ENCODE data around the gene MAN1A2. TPM values are rescaled to one million over a fixed set of nuclear protein-coding genes. Genes with fewer than 3 reads are reported as not detected.

MAN1A2 gene
- 51.0 and 52.5 TPM in 2 replicates for total RNA-seq

DNA sequence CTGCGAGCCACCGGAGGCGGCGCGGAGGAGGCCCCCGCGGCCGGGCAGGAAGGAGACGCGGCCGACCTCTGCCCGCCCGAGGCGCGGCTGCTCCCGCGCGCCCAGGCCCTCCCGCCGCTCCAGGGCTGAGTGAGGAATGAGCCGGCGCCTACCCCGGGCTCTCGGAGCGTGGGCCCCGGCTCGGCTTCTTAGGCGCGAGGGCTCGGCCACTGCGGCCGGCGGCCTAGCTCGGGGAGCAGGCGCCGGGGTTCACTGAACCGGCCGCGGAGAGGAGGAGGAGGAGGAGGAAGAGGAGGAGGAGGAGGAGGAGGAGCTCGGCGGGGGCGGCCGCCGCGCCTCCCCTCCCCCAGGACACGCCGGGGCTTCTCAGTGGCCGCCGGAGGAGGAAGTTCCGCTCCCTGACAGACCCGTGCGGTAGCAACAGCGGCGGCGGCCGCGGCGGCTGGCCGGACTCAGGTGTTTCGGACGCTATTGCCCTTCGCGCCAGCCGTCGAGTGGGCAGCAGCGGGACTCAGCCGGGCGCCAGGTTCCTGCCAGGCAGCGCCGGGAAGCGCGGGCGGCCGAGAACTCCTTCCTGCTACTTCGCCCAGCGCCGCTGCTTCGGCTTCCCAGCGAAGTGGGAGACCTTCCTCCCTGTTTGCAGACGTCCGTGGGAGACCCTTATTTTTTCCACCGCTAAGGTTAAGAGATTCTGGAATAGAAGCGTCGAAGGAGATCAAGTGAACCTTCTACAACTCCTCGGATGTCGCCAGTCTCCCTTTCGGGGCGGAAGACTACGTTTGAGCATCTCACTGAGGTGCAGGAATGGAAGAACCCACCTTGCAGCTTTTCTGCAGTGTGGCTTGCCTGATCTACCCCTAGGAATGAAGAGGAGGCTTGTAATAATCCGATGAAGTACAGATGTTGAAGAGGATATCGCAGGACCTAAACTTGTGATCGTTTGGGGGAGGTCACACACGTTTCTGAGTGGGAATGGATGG lies at the start of gene MAN1A2:
Gene MAN1A2, plus strand, starts transcription at position 404 of the 980 bp plus-strand sequence. CDS start 735 bp downstream, outside the sequence.
- H3K79me2 ChIP-seq (ENCODE audit: insufficient read depth, low read length) = peaks cover 50% of the 10 kb centered on the region
- peaks cover 22% of the 10 kb centered on the region for H4K20me1 ChIP-seq (ENCODE audit: insufficient read depth, low read length)
- TF ChIP-seq, protein P1, sequence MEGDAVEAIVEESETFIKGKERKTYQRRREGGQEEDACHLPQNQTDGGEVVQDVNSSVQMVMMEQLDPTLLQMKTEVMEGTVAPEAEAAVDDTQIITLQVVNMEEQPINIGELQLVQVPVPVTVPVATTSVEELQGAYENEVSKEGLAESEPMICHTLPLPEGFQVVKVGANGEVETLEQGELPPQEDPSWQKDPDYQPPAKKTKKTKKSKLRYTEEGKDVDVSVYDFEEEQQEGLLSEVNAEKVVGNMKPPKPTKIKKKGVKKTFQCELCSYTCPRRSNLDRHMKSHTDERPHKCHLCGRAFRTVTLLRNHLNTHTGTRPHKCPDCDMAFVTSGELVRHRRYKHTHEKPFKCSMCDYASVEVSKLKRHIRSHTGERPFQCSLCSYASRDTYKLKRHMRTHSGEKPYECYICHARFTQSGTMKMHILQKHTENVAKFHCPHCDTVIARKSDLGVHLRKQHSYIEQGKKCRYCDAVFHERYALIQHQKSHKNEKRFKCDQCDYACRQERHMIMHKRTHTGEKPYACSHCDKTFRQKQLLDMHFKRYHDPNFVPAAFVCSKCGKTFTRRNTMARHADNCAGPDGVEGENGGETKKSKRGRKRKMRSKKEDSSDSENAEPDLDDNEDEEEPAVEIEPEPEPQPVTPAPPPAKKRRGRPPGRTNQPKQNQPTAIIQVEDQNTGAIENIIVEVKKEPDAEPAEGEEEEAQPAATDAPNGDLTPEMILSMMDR (IDR thresholded peaks at IDR 0.05; ENCODE audit: extremely low read depth, low read depth, low read length) = no peak
- H3K9me3 ChIP-seq (ENCODE audit: low read depth, low read length) = no peaks in the 10 kb centered on the region
- H3K27me3 ChIP-seq (ENCODE audit: insufficient read depth, low read length) = no peaks in the 10 kb centered on the region
- no peaks in the 10 kb centered on the region for H3K36me3 ChIP-seq (ENCODE audit: insufficient read depth, low read length)
- H3K4me2 ChIP-seq (ENCODE audit: insufficient read depth, low read length) = peak within 1 kb of the TSS; percentile 99
- peaks cover 17% of the 10 kb centered on the region for H3K4me1 ChIP-seq (ENCODE audit: insufficient read depth, low read length)
- H3K4me3 ChIP-seq (ENCODE audit: insufficient read depth, low read length) = peak within 1 kb of the TSS; percentile 76
- peak within 1 kb of the TSS; percentile 95 for H2AFZ ChIP-seq (ENCODE audit: low read length)
- peak; percentile 91 for DNase-seq (ENCODE audit: insufficient read length, low spot score, missing footprints)
- H3K27ac ChIP-seq (ENCODE audit: low read depth, low read length) = peak within 1 kb of the TSS; percentile 78

DNA sequence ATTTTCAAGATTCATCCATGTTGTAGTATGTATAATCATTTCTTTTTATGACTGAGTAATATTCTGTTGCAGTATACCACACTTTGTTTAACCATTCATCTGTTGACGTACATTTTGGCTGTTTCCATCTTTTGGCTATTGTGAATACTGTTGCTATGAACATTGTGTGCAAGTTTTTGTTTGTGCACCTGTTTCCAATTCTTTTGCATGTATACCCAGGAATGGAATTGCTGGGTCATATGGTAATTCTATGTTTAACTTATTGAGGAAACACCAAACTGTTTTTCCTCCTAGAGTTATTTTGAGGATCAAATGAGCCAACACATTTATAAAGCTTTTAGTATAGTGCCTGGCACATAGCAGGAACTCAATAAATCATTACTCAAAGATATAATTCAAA lies 49.2 kb upstream of the MAN1A2 start:
- Histone ChIP-seq H3K4me1 (ENCODE audit: insufficient read depth, low read length) (no peaks in the 10 kb centered on the region), H3K4me2 (ENCODE audit: insufficient read depth, low read length) (no peak overlapping the region), H3K4me3 (ENCODE audit: insufficient read depth, low read length) (no peak overlapping the region), H2AFZ (ENCODE audit: low read length) (no peak overlapping the region), H4K20me1 (ENCODE audit: insufficient read depth, low read length) (no peaks in the 10 kb centered on the region), H3K27ac (ENCODE audit: low read depth, low read length) (no peak overlapping the region), H3K79me2 (ENCODE audit: insufficient read depth, low read length) (no peaks in the 10 kb centered on the region), H3K9me3 (ENCODE audit: low read depth, low read length) (no peaks in the 10 kb centered on the region), H3K36me3 (ENCODE audit: insufficient read depth, low read length) (no peaks in the 10 kb centered on the region), H3K27me3 (ENCODE audit: insufficient read depth, low read length) (peaks cover 5% of the 10 kb centered on the region)
- DNase-seq (ENCODE audit: insufficient read length, low spot score, missing footprints) = no peak
- TF ChIP-seq, protein P1 (IDR thresholded peaks at IDR 0.05; ENCODE audit: extremely low read depth, low read depth, low read length) = no peak

DNA sequence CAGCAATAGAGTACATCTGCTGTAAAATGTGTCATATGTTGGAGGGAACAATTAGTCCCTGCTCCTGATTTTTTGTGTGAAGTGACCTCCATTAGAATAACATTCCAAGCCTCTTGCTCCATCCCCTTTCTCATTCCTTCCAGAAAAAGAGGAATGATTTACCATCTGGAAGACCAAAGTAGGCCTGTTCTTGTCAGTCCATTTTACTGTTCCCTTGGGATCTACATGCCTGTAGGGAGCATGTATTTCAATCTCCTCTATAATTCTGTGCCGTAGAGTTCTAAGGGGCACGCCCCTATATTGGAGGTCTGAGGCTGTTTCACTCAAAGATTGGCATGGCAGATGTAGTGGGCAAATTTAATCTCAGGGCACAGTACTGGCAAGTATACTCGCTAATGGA lies 48.8 kb upstream of the MAN1A2 start:
- Histone ChIP-seq H3K4me2 (ENCODE audit: insufficient read depth, low read length) (no peak overlapping the region), H3K79me2 (ENCODE audit: insufficient read depth, low read length) (no peaks in the 10 kb centered on the region), H2AFZ (ENCODE audit: low read length) (no peak overlapping the region), H4K20me1 (ENCODE audit: insufficient read depth, low read length) (no peaks in the 10 kb centered on the region), H3K36me3 (ENCODE audit: insufficient read depth, low read length) (no peaks in the 10 kb centered on the region), H3K27ac (ENCODE audit: low read depth, low read length) (no peak overlapping the region), H3K4me1 (ENCODE audit: insufficient read depth, low read length) (no peaks in the 10 kb centered on the region), H3K27me3 (ENCODE audit: insufficient read depth, low read length) (peaks cover 5% of the 10 kb centered on the region), H3K4me3 (ENCODE audit: insufficient read depth, low read length) (no peak overlapping the region), H3K9me3 (ENCODE audit: low read depth, low read length) (no peaks in the 10 kb centered on the region)
- TF ChIP-seq, protein P1 (IDR thresholded peaks at IDR 0.05; ENCODE audit: extremely low read depth, low read depth, low read length) = no peak
- no peak for DNase-seq (ENCODE audit: insufficient read length, low spot score, missing footprints)

DNA sequence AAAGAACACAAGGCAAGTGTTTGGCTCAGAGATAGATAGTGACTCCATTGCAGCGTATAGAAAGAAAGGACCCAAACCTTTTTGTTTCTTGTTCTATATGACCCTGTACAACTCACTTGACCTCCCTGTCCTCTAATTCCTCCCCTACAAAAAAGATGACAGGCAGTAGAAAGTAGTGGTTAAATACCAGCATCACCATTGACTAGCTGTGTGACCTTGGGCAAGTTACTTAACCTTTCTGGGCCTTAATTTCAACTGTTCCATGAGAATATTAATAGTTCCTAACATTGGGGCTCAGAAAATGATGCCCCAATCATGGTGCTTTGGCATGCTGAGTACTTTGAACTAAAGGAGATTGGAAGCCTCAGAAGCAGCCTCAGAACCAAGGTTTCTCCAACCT lies 46.7 kb upstream of the MAN1A2 start:
- no peak for DNase-seq (ENCODE audit: insufficient read length, low spot score, missing footprints)
- Histone ChIP-seq H3K4me3 (ENCODE audit: insufficient read depth, low read length) (no peak overlapping the region), H3K27ac (ENCODE audit: low read depth, low read length) (no peak overlapping the region), H3K4me2 (ENCODE audit: insufficient read depth, low read length) (no peak overlapping the region), H3K4me1 (ENCODE audit: insufficient read depth, low read length) (no peaks in the 10 kb centered on the region), H4K20me1 (ENCODE audit: insufficient read depth, low read length) (no peaks in the 10 kb centered on the region), H2AFZ (ENCODE audit: low read length) (no peak overlapping the region), H3K79me2 (ENCODE audit: insufficient read depth, low read length) (no peaks in the 10 kb centered on the region), H3K36me3 (ENCODE audit: insufficient read depth, low read length) (no peaks in the 10 kb centered on the region), H3K27me3 (ENCODE audit: insufficient read depth, low read length) (peaks cover 5% of the 10 kb centered on the region), H3K9me3 (ENCODE audit: low read depth, low read length) (no peaks in the 10 kb centered on the region)
- TF ChIP-seq, protein P1 (IDR thresholded peaks at IDR 0.05; ENCODE audit: extremely low read depth, low read depth, low read length) = no peak
